ENCODE data around the gene EHD1. TPM values are rescaled to one million over a fixed set of nuclear protein-coding genes. Genes with fewer than 3 reads are reported as not detected.
"Not testable (repeated sequence)": the region's sequence is repeated elsewhere in the genome, so short reads cannot be mapped to it uniquely, and the experiment has no call there.

EHD1 gene
- total RNA-seq, 1 donor from 2014 or later = 101 TPM

GRCh38 chr11:64848826-64849597, 29.4 kb downstream of the EHD1 start:
- H3K4me3 Mint-ChIP-seq = no peak overlapping the region
- H3K4me1 Mint-ChIP-seq = peaks cover 55% of the 10 kb centered on the region
- H3K27ac Mint-ChIP-seq = peak overlapping the region; percentile 58
- H3K9me3 Mint-ChIP-seq = no peaks in the 10 kb centered on the region
- no peak for DNase-seq
- H3K36me3 Mint-ChIP-seq (ENCODE audit: low read depth) = peaks cover 15% of the 10 kb centered on the region
- intact Hi-C loops (cut with micrococcal nuclease) = no loop called here
- no peaks in the 10 kb centered on the region for H3K27me3 Mint-ChIP-seq

- DNase-seq = no peak
- peak overlapping the region; percentile 65 for H3K27ac Mint-ChIP-seq
- H3K27me3 Mint-ChIP-seq = no peaks in the 10 kb centered on the region
- H3K36me3 Mint-ChIP-seq (ENCODE audit: low read depth) = peaks cover 10% of the 10 kb centered on the region
- H3K4me3 Mint-ChIP-seq = no peak overlapping the region
- no peaks in the 10 kb centered on the region for H3K9me3 Mint-ChIP-seq
- intact Hi-C loops (cut with micrococcal nuclease) = no loop called here
- H3K4me1 Mint-ChIP-seq = peaks cover 56% of the 10 kb centered on the region
These were observed 30.1 kb downstream of the EHD1 start for GRCh38 chr11:64848214-64848825.

GRCh38 chr11:64846998-64847666, 31.3 kb downstream of the EHD1 start:
- H3K27ac Mint-ChIP-seq = no peak overlapping the region
- H3K36me3 Mint-ChIP-seq (ENCODE audit: low read depth) = peaks cover 3% of the 10 kb centered on the region
- no peak overlapping the region for H3K4me3 Mint-ChIP-seq
- intact Hi-C loops (cut with micrococcal nuclease) = loop anchor here (1.0 to 2.0 kb wide), 4 partner anchors 41 to 270 kb away; partner anchors contain the start of genes ARL2 and ZNHIT2
- peak; percentile 97 for DNase-seq
- H3K4me1 Mint-ChIP-seq = peaks cover 46% of the 10 kb centered on the region
- H3K27me3 Mint-ChIP-seq = peaks cover 2% of the 10 kb centered on the region
- no peaks in the 10 kb centered on the region for H3K9me3 Mint-ChIP-seq

- intact Hi-C loops (cut with micrococcal nuclease) = loop anchor here (2.0 kb wide), 1 partner anchor 169 kb away; the partner anchor contains the start of gene ARL2
- H3K9me3 Mint-ChIP-seq; H3K4me3 Mint-ChIP-seq; H3K27me3 Mint-ChIP-seq; H3K36me3 Mint-ChIP-seq (ENCODE audit: low read depth); DNase-seq: not testable (repeated sequence)
- Mint-ChIP-seq H3K4me1 (peaks cover 33% of the 10 kb centered on the region), H3K27ac (peak overlapping the region; percentile 56)
These were observed 32.7 kb downstream of the EHD1 start for GRCh38 chr11:64845776-64846129.

GRCh38 chr11:64845129-64845775, 33.2 kb downstream of the EHD1 start:
- DNase-seq = no peak
- peaks cover 31% of the 10 kb centered on the region for H3K4me1 Mint-ChIP-seq
- no peak overlapping the region for H3K27ac Mint-ChIP-seq
- H3K9me3 Mint-ChIP-seq = no peaks in the 10 kb centered on the region
- peaks cover 2% of the 10 kb centered on the region for H3K27me3 Mint-ChIP-seq
- intact Hi-C loops (cut with micrococcal nuclease) = no loop called here
- peak overlapping the region; percentile 66 for H3K4me3 Mint-ChIP-seq
- no peaks in the 10 kb centered on the region for H3K36me3 Mint-ChIP-seq (ENCODE audit: low read depth)

GRCh38 chr11:64844330-64845128, 33.9 kb downstream of the EHD1 start, which contains the start of gene CDC42BPG:
TSS of gene CDC42BPG (minus strand) at chr11:64844653. CDS start at chr11:64844569, 84 bp downstream.
- H3K4me1 Mint-ChIP-seq = peaks cover 29% of the 10 kb centered on the region
- no peak within 1 kb of the TSS for H3K27ac Mint-ChIP-seq
- intact Hi-C loops (cut with micrococcal nuclease) = no loop called here
- DNase-seq = peak; percentile 91
- H3K36me3 Mint-ChIP-seq (ENCODE audit: low read depth) = no peaks in the 10 kb centered on the region
- peak within 1 kb of the TSS; percentile 73 for H3K4me3 Mint-ChIP-seq
- peaks cover 2% of the 10 kb centered on the region for H3K27me3 Mint-ChIP-seq
- H3K9me3 Mint-ChIP-seq = no peaks in the 10 kb centered on the region

- H3K27me3 Mint-ChIP-seq = peaks cover 2% of the 10 kb centered on the region
- intact Hi-C loops (cut with micrococcal nuclease) = no loop called here
- no peaks in the 10 kb centered on the region for H3K9me3 Mint-ChIP-seq
- H3K27ac Mint-ChIP-seq = no peak overlapping the region
- H3K36me3 Mint-ChIP-seq (ENCODE audit: low read depth) = no peaks in the 10 kb centered on the region
- H3K4me3 Mint-ChIP-seq = peak overlapping the region; percentile 73
- peaks cover 24% of the 10 kb centered on the region for H3K4me1 Mint-ChIP-seq
- no peak for DNase-seq
These were observed 34.6 kb downstream of the EHD1 start for GRCh38 chr11:64843686-64844329.

GRCh38 chr11:64842851-64843685, 35.4 kb downstream of the EHD1 start:
- H3K4me1 Mint-ChIP-seq = peaks cover 21% of the 10 kb centered on the region
- no peak for DNase-seq
- H3K36me3 Mint-ChIP-seq (ENCODE audit: low read depth) = no peaks in the 10 kb centered on the region
- H3K27me3 Mint-ChIP-seq = peaks cover 2% of the 10 kb centered on the region
- no peaks in the 10 kb centered on the region for H3K9me3 Mint-ChIP-seq
- peak overlapping the region; percentile 71 for H3K27ac Mint-ChIP-seq
- peak overlapping the region; percentile 73 for H3K4me3 Mint-ChIP-seq
- intact Hi-C loops (cut with micrococcal nuclease) = no loop called here

- intact Hi-C loops (cut with micrococcal nuclease) = no loop called here
- Mint-ChIP-seq H3K4me1 (peaks cover 18% of the 10 kb centered on the region), H3K27ac (no peak overlapping the region), H3K4me3 (no peak overlapping the region), H3K36me3 (ENCODE audit: low read depth) (no peaks in the 10 kb centered on the region), H3K9me3 (no peaks in the 10 kb centered on the region), H3K27me3 (peaks cover 2% of the 10 kb centered on the region)
- no peak for DNase-seq
These were observed 36.1 kb downstream of the EHD1 start for GRCh38 chr11:64842366-64842759.

- intact Hi-C loops (cut with micrococcal nuclease) = no loop called here
- DNase-seq = no peak
- no peak overlapping the region for H3K4me3 Mint-ChIP-seq
- H3K27ac Mint-ChIP-seq = no peak overlapping the region
- peaks cover 2% of the 10 kb centered on the region for H3K27me3 Mint-ChIP-seq
- no peaks in the 10 kb centered on the region for H3K36me3 Mint-ChIP-seq (ENCODE audit: low read depth)
- peaks cover 13% of the 10 kb centered on the region for H3K4me1 Mint-ChIP-seq
- no peaks in the 10 kb centered on the region for H3K9me3 Mint-ChIP-seq
These were observed 36.6 kb downstream of the EHD1 start for GRCh38 chr11:64841592-64842365.

- Mint-ChIP-seq H3K27me3 (peaks cover 2% of the 10 kb centered on the region), H3K9me3 (no peaks in the 10 kb centered on the region), H3K4me3 (no peak overlapping the region), H3K36me3 (ENCODE audit: low read depth) (no peaks in the 10 kb centered on the region), H3K4me1 (peaks cover 10% of the 10 kb centered on the region), H3K27ac (no peak overlapping the region)
- intact Hi-C loops (cut with micrococcal nuclease) = no loop called here
- no peak for DNase-seq
These were observed 38.3 kb downstream of the EHD1 start for GRCh38 chr11:64839887-64840782.
